Measurements from ENCODE around the gene ZC3H12A. TPM values are rescaled to one million over a fixed set of nuclear protein-coding genes. Genes with fewer than 3 reads are reported as not detected.

ZC3H12A gene
- total and polyA plus RNA-seq, 10 of the 15 experiments (the other 5 are each of a cell fraction or from before 2014, with no cell fraction given): 0.35 to 30.2 (median 13.8) TPM

GRCh38 chr1:37474697-37475379 is 458 bp downstream of the ZC3H12A start (continued):
- no peak for TF ChIP-seq ZBTB33 (IDR thresholded peaks at IDR 0.05)
- TF ChIP-seq PAX5 (IDR thresholded peaks at IDR 0.05; ENCODE audit: borderline replicate concordance, low read depth, low read length): no peak
- TF ChIP-seq NBN (IDR thresholded peaks at IDR 0.05): no peak
- 0 out of 2 replicates have a peak, but pooled peaks have one; percentile 10 for TF ChIP-seq ZBTB4 (CRISPR knock-in tag; IDR thresholded peaks at IDR 0.05)
- peak; percentile 80 for TF ChIP-seq POLR2AphosphoS5 (IDR thresholded peaks at IDR 0.05; ENCODE audit: low read length)
- no peak for TF ChIP-seq IKZF2 (IDR thresholded peaks at IDR 0.05)
- TF ChIP-seq SMAD5 (IDR thresholded peaks at IDR 0.05; ENCODE audit: low read depth): no peak; the same call in 1 of the 2 replicates
- no peak for TF ChIP-seq HDGF (IDR thresholded peaks at IDR 0.05)
- TF ChIP-seq ZNF207 (IDR thresholded peaks at IDR 0.05; ENCODE audit: borderline replicate concordance): 0 out of 2 replicates have a peak, but pooled peaks have one; percentile 20
- 0 out of 2 replicates have a peak, but pooled peaks have one; percentile 20 for TF ChIP-seq TCF3 (IDR thresholded peaks at IDR 0.05; ENCODE audit: borderline replicate concordance, insufficient read depth, low read depth, low read length)

Data from GM12878 (cell line).